Right lobe of liver (tissue), 6 donors: Measurements from ENCODE around the gene DYRK3. TPM values are rescaled to one million over a fixed set of nuclear protein-coding genes. Genes with fewer than 3 reads are reported as not detected.

Source experiments
- ATAC-seq, 4 donors: fragments of 200-7000 bp; cut with Tn5 transposase; one replicate each; pipeline ENCODE4 v1.9.1; 2020; ENCODE audit warnings: mild to moderate bottlenecking in 4 of 4, moderate library complexity in 4 of 4
- DNase-seq, 3 donors: peaks; one replicate each; pipeline ENCODE4 v3.0.0-alpha.2; 2020
- H3K27ac ChIP-seq, 3 donors: fragments of 200-600 bp; one replicate each; pipeline ENCODE4 v1.8.0; 2022
- H3K27me3 ChIP-seq, 2 donors: fragments of 200-600 bp; one replicate each; pipeline ENCODE4 v1.8.0; 2022
- H3K36me3 ChIP-seq, 4 donors: fragments of 200-600 bp; sonication (generic) in 1 of 4; one replicate each; pipeline versions ENCODE4 v1.5.1 to v1.8.0; 2017 to 2022; ENCODE audit warnings: control low read depth in 1 of 4
- H3K4me1 ChIP-seq, 4 donors: fragments of 200-600 bp; sonication (generic) in 1 of 4; one replicate each; pipeline versions ENCODE4 v1.5.1 to v1.8.0; 2017 to 2022; ENCODE audit warnings: control low read depth in 1 of 4
- H3K4me3 ChIP-seq, 3 donors: fragments of 200-600 bp; one replicate each; pipeline ENCODE4 v1.8.0; 2022
- H3K9me3 ChIP-seq, 4 donors: fragments of 200-600 bp; sonication (generic) in 1 of 4; one replicate each; pipeline versions ENCODE4 v1.5.1 to v1.8.0; 2017 to 2022; ENCODE audit warnings: control low read depth in 1 of 4
- POLR2A ChIP-seq: fragments of 450-650 bp; IDR thresholded peaks from one replicate; pipeline ENCODE4 v1.6.1; 2017; ENCODE audit warnings: antibody characterized with exemption, mild to moderate bottlenecking
- WGBS: methylation state at CpG from one replicate; pipeline ENCODE4 v1.1.6; 2018; ENCODE audit warnings: low coverage, low lambda C conversion rate; ENCODE audit not compliant: insufficient coverage; ENCODE audit errors: missing lambda C conversion rate; 5-methylcytosine and 5-hydroxymethylcytosine counted together
- intact Hi-C, 2 donors: fragments of 100-400 bp; cut with DNase I; formaldehyde crosslinking; loops; one replicate each; pipeline versions ENCODE4 v1.11.2 to v1.14.1; 2022
- total RNA-seq, 6 experiments: library from RNA; depleted of rRNA in 2 of 6; stranded (reverse); fragments of >200 nt in 2 of 6; fragmentation: NEBNext Ultra II Directional in 3 of 6; extraction: Animal tissue kit (Norgen Biotek cat#: 25700) in 3 of 6; gene quantifications; one replicate each; pipeline versions ENCODE4 v1.1.0 to v1.2.4, GENCODE V29; 2016 to 2023
- TF ChIP-seq, protein P1 (sequence below), 4 donors: fragments of 200-600 bp in 3 of 4; fragments of 450-650 bp in 1 of 4; IDR thresholded peaks; one replicate each; pipeline versions ENCODE4 v1.5.1 to v1.8.0; 2016 to 2022; ENCODE audit warnings: antibody characterized with exemption in 4 of 4, mild to moderate bottlenecking in 2 of 4
- donor health status: DM: no; HTN: yes; CAD: no.
- donor health status: DM: no; HTN: no; CAD: no.
- donor health status: DM: no; HTN: no; CAD: no.
- donor health status: DM: no; HTN: yes; CAD: no.
- donor health status: DM: no; HTN: yes; CAD: no.

DYRK3 gene
- total RNA-seq, 6 experiments from 2014 or later = 2.8 to 5.6 (median 4.0) TPM

DNA sequence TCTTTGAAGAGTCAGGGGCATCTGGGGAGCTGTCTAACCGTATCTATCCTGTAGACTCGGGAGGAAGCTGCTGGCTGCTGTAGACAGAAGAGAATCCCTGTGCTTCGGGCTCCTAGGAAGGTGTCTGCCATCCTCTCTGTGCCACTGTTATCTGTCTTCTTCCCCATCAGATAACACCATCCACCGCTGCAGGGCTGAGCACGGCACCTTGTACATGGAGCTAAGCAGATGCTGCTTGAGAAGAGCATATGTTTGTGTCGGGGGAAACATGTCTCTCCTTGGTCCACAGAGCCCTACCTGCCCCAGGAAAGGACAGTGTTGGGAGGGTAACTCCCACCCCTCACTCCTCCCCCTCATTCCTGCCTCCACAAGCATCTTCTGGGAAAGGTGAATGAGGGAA lies 48.0 kb downstream of the DYRK3 start:
- Histone ChIP-seq H3K4me1 (peaks cover 0 to 33% (median 14%) of the 10 kb centered on the region in 4 donors), H3K9me3 (no peaks in the 10 kb centered on the region), H3K27me3 (no peaks in the 10 kb centered on the region), H3K36me3 (no peaks in the 10 kb centered on the region), H3K27ac (no peak overlapping the region), H3K4me3 (no peak overlapping the region)
- intact Hi-C loops = no loop called here
- TF ChIP-seq, protein P1, sequence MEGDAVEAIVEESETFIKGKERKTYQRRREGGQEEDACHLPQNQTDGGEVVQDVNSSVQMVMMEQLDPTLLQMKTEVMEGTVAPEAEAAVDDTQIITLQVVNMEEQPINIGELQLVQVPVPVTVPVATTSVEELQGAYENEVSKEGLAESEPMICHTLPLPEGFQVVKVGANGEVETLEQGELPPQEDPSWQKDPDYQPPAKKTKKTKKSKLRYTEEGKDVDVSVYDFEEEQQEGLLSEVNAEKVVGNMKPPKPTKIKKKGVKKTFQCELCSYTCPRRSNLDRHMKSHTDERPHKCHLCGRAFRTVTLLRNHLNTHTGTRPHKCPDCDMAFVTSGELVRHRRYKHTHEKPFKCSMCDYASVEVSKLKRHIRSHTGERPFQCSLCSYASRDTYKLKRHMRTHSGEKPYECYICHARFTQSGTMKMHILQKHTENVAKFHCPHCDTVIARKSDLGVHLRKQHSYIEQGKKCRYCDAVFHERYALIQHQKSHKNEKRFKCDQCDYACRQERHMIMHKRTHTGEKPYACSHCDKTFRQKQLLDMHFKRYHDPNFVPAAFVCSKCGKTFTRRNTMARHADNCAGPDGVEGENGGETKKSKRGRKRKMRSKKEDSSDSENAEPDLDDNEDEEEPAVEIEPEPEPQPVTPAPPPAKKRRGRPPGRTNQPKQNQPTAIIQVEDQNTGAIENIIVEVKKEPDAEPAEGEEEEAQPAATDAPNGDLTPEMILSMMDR (IDR thresholded peaks at IDR 0.05) = no peak
- no peak for TF ChIP-seq POLR2A
- peak in 1 of 3 donors; percentile 42 for DNase-seq
- ATAC-seq = no peak
- WGBS = 86% methylated on average over 4 of the region's 6 CpGs

DNA sequence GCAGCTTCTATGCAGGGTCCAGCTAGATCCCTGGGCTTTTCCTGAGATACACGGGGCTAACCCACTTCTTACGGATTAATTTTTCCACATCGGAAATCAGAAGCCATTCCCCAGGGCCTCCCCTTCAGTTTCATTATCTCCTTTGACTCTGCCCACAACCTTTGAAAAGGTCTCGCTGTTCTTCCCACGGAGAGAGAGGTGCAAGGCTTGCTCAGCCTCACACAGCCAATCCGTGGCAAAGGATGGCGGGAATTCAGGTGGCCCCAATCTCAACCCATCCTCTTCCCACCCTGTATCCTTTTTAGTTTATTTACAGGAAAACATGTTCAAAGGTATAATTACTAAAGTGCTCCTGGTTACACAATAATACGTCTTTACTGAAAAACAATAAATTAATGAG lies 48.7 kb downstream of the DYRK3 start:
- H3K4me3 ChIP-seq = peak overlapping the region in 2 of 3 donors; percentile 70 to 80
- ATAC-seq = no peak
- H3K27ac ChIP-seq = no peak overlapping the region
- no peaks in the 10 kb centered on the region for H3K27me3 ChIP-seq
- intact Hi-C loops = no loop called here
- TF ChIP-seq, protein P1 (IDR thresholded peaks at IDR 0.05) = no peak
- no peak for TF ChIP-seq POLR2A
- peaks cover 0 to 40% (median 17%) of the 10 kb centered on the region in 4 donors for H3K4me1 ChIP-seq
- WGBS = 51% methylated on average over 8 of the region's 8 CpGs
- no peaks in the 10 kb centered on the region for H3K36me3 ChIP-seq
- no peaks in the 10 kb centered on the region for H3K9me3 ChIP-seq
- DNase-seq = no peak

DNA sequence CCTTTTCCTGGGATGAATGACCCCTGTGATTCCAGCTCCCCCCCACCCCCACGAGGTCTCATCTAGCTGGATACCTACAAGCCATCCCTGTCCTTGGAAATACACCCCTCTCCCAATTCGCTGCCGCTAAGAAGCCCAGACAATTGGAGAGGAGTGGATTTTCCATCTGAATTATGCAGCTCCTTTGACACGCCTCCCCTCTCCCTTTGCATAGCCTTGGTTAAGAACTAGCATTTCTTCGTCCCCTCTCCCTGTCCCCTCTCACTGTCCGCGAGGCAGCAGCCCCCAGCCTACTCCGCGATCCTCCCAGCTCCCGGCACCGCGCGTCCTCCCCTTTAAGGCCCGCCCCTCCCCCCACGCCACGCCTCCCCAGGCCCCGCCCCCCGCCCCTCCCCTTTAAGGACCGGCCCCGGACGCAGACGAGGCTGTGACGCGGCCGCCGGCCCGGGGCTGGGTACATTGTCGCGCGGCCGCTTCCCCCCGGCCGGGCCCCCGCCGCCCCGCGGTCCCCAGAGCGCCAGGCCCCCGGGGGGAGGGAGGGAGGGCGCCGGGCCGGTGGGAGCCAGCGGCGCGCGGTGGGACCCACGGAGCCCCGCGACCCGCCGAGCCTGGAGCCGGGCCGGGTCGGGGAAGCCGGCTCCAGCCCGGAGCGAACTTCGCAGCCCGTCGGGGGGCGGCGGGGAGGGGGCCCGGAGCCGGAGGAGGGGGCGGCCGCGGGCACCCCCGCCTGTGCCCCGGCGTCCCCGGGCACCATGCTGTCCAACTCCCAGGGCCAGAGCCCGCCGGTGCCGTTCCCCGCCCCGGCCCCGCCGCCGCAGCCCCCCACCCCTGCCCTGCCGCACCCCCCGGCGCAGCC lies 49.4 kb downstream of the DYRK3 start, which contains the start of gene MAPKAPK2:
TSS of gene MAPKAPK2 (plus strand) at position 428 of the 856 bp plus-strand sequence. CDS start at position 753, 325 bp downstream.
- DNase-seq = peak; percentile 87 to 89 (median 87)
- Histone ChIP-seq H3K27me3 (no peaks in the 10 kb centered on the region), H3K36me3 (no peaks in the 10 kb centered on the region), H3K9me3 (no peaks in the 10 kb centered on the region), H3K4me1 (peaks cover 0 to 46% (median 18%) of the 10 kb centered on the region in 4 donors), H3K4me3 (peak within 1 kb of the TSS; percentile 69 to 80 (median 70)), H3K27ac (peak within 1 kb of the TSS; percentile 89 to 97 (median 95))
- intact Hi-C loops = no loop called here
- peak; percentile 73 to 85 (median 82) for ATAC-seq
- TF ChIP-seq POLR2A = peak; percentile 68
- TF ChIP-seq, protein P1 (IDR thresholded peaks at IDR 0.05) = no peak
- whole genome bisulfite sequencing = 0% methylated on average over 5 of the region's 82 CpGs

DNA sequence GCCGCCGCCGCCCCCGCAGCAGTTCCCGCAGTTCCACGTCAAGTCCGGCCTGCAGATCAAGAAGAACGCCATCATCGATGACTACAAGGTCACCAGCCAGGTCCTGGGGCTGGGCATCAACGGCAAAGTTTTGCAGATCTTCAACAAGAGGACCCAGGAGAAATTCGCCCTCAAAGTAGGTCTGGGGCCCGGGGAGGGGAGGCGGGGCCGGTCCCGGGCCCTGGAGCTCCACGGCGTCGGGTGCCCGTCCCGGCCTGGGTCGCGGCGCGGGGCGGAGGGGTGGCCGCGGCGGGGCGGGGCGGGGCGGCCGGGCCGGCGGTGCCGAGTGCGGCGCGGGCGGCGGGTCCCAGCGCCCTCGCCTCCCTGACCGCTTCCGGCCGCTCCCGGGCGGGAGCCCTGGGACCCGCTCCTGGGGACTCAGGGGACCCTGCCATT lies 50.0 kb downstream of the DYRK3 start:
- ATAC-seq = peak; percentile 26 to 52 (median 48)
- H3K4me1 ChIP-seq = peaks cover 0 to 52% (median 21%) of the 10 kb centered on the region in 4 donors
- no peaks in the 10 kb centered on the region for H3K36me3 ChIP-seq
- peak overlapping the region; percentile 89 to 97 (median 95) for H3K27ac ChIP-seq
- no peak for TF ChIP-seq POLR2A
- TF ChIP-seq, protein P1 (IDR thresholded peaks at IDR 0.05) = no peak
- H3K9me3 ChIP-seq = no peaks in the 10 kb centered on the region
- WGBS = 0% methylated on average over 7 of the region's 48 CpGs
- H3K4me3 ChIP-seq = peak overlapping the region; percentile 69 to 80 (median 70)
- DNase-seq = peak in 2 of 3 donors; percentile 42 to 65
- no peaks in the 10 kb centered on the region for H3K27me3 ChIP-seq
- intact Hi-C loops = no loop called here
